IPS-20b (cell line): ENCODE data around the gene FGF18.
A peak's percentile ranks its signal among the peaks of the same experiment; 100 is the strongest.
"Not testable (repeated sequence)": the region's sequence is repeated elsewhere in the genome, so short reads cannot be mapped to it uniquely, and the experiment has no call there.

ENCODE experiments used
- H3K27ac ChIP-seq: one replicate; pipeline ENCODE4 v1.5.1; 2013; ENCODE audit warnings: low read length
- H3K27me3 ChIP-seq: 2 replicates; pipeline ENCODE4 v1.6.1; 2013; ENCODE audit warnings: mild to moderate bottlenecking, low read length, inconsistent platforms; ENCODE audit not compliant: insufficient read depth
- H3K36me3 ChIP-seq: 2 replicates; pipeline ENCODE4 v1.6.1; 2013; ENCODE audit warnings: low read depth, mild to moderate bottlenecking, inconsistent platforms, low read length, moderate library complexity; ENCODE audit not compliant: insufficient read depth
- H3K4me1 ChIP-seq: 2 replicates; pipeline ENCODE4 v1.6.1; 2013; ENCODE audit warnings: mild to moderate bottlenecking, control low read depth, inconsistent platforms, low read length, moderate library complexity; ENCODE audit not compliant: insufficient read depth
- H3K4me3 ChIP-seq: 2 replicates; pipeline ENCODE4 v1.5.1; 2013; ENCODE audit warnings: mild to moderate bottlenecking, low read length, inconsistent platforms
- H3K9ac ChIP-seq: 2 replicates; pipeline ENCODE4 v1.6.1; 2013; ENCODE audit warnings: low read depth, mild to moderate bottlenecking, inconsistent platforms, low read length, moderate library complexity
- H3K9me3 ChIP-seq: 2 replicates; pipeline ENCODE4 v1.6.1; 2013; ENCODE audit warnings: mild to moderate bottlenecking, low read depth, low read length, inconsistent platforms; ENCODE audit not compliant: insufficient read depth

Gene FGF18

GRCh38 chr5:171495122-171495700 is 75.8 kb downstream of the FGF18 start:
- Histone ChIP-seq H3K9me3 (no peaks in the 10 kb centered on the region), H3K9ac (peak overlapping the region; percentile 5; the same call in 1 of the 2 replicates), H3K4me3 (no peak overlapping the region), H3K4me1 (peaks cover 8% of the 10 kb centered on the region; the same call in 1 of the 2 replicates), H3K27ac (no peak overlapping the region), H3K36me3 (no peaks in the 10 kb centered on the region), H3K27me3 (no peaks in the 10 kb centered on the region)

- no peak overlapping the region for H3K27ac ChIP-seq
Measured at GRCh38 chr5:171496456-171496855, 77.0 kb downstream of the FGF18 start.

DNA sequence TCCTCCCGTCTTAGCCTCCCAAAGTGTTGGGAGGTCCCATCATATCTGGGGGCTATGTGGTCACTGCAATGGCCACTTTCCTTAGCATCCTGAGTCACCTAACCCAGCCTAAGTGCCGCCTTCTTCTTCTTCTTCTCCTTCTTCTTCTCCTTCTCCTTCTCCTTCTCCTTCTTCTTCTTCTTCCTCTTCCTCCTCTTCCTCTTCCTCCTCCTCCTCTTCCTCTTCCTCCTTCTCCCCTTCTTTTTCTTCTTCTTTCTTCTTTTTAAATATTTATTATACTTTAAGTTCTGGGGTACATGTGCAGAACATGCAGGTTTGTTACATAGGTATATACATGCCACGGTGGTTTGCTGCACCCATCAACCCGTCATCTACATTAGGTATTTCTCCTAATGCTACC is 78.0 kb downstream of the FGF18 start:
- H3K27ac ChIP-seq, H3K9me3 ChIP-seq, H3K4me3 ChIP-seq, H3K36me3 ChIP-seq, H3K27me3 ChIP-seq, H3K9ac ChIP-seq, H3K4me1 ChIP-seq: not testable (repeated sequence)

More at GRCh38 chr5:171496456-171496855, 77.0 kb downstream of the FGF18 start:
- peaks cover 8% of the 10 kb centered on the region; the same call in 1 of the 2 replicates for H3K4me1 ChIP-seq
- no peak overlapping the region for H3K4me3 ChIP-seq
- no peaks in the 10 kb centered on the region for H3K27me3 ChIP-seq
- H3K9me3 ChIP-seq, result no peaks in the 10 kb centered on the region
- no peak overlapping the region for H3K9ac ChIP-seq
- H3K36me3 ChIP-seq, result no peaks in the 10 kb centered on the region

- no peak overlapping the region for H3K9ac ChIP-seq
- H3K4me3 ChIP-seq, result no peak overlapping the region
- H3K4me1 ChIP-seq, result peaks cover 8% of the 10 kb centered on the region; the same call in 1 of the 2 replicates
- H3K9me3 ChIP-seq, result no peaks in the 10 kb centered on the region
- H3K36me3 ChIP-seq, result no peaks in the 10 kb centered on the region
- H3K27me3 ChIP-seq, result no peaks in the 10 kb centered on the region
- no peak overlapping the region for H3K27ac ChIP-seq
Measured at GRCh38 chr5:171498166-171498565, 78.7 kb downstream of the FGF18 start.

GRCh38 chr5:171499611-171500010 is 80.2 kb downstream of the FGF18 start:
- no peaks in the 10 kb centered on the region for H3K27me3 ChIP-seq
- H3K27ac ChIP-seq, result no peak overlapping the region
- no peak overlapping the region for H3K9ac ChIP-seq
- H3K36me3 ChIP-seq, result no peaks in the 10 kb centered on the region
- H3K4me3 ChIP-seq, result no peak overlapping the region
- H3K4me1 ChIP-seq, result peaks cover 4% of the 10 kb centered on the region; the same call in 1 of the 2 replicates
- no peaks in the 10 kb centered on the region for H3K9me3 ChIP-seq

DNA sequence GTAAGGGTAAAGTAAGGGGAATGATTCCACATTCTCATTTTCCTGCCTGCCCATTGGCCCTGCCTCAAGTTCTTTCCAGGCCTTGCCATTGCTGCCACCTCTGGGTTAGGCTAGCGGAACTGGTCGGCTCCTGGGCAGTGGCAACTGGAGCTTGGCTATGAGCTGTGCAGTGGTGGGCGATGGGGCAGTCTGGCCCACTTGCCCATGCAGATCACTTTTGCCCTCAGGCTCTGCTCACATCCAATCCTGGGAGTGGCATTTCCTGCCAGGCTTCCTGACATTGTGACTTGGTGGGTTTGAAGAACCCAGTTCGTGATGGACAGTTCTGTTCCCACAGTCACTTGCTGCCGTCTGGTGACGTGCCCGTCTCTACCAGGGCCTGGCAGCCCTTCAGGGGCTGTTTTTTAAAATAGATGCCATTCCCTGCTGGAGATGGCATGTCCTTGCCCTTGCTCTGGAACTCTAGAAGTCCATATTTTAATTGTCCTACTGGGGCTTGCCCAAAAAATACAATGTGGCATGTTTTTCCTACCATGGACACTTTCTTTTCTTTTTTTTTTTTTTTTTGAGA is 86.1 kb downstream of the FGF18 start:
- H3K9ac ChIP-seq, result no peak overlapping the region
- H3K4me1 ChIP-seq, result no peaks in the 10 kb centered on the region
- H3K4me3 ChIP-seq, result no peak overlapping the region
- no peaks in the 10 kb centered on the region for H3K9me3 ChIP-seq
- H3K36me3 ChIP-seq, result no peaks in the 10 kb centered on the region
- no peaks in the 10 kb centered on the region for H3K27me3 ChIP-seq
- no peak overlapping the region for H3K27ac ChIP-seq

GRCh38 chr5:171506951-171507350 is 87.5 kb downstream of the FGF18 start:
- Histone ChIP-seq H3K27ac (no peak overlapping the region), H3K27me3 (no peaks in the 10 kb centered on the region), H3K4me3 (no peak overlapping the region), H3K9me3 (no peaks in the 10 kb centered on the region), H3K4me1 (no peaks in the 10 kb centered on the region), H3K36me3 (no peaks in the 10 kb centered on the region), H3K9ac (no peak overlapping the region)
